RWPE2 (cell line): ENCODE data around the gene MARK4.
"Not testable (repeated sequence)": the region's sequence is repeated elsewhere in the genome, so short reads cannot be mapped to it uniquely, and the experiment has no call there.

ENCODE experiments used
- ATAC-seq: fragments of 200-7000 bp; cut with Tn5 transposase; 3 replicates; pipeline ENCODE4 v1.9.1; 2021; ENCODE audit warnings: low read depth
- DNase-seq: peaks from one replicate; pipeline ENCODE4 v3.0.0-alpha.2; 2020; ENCODE audit warnings: low spot score
- H3K27ac ChIP-seq: fragments of 450-650 bp; 2 replicates; pipeline ENCODE4 v1.5.1; 2017; ENCODE audit warnings: mild to moderate bottlenecking; ENCODE audit not compliant: poor library complexity, severe bottlenecking
- H3K27me3 ChIP-seq: fragments of 250-450 bp; sonication (Bioruptor Pico); 2 replicates; pipeline ENCODE4 v1.5.1; 2021; ENCODE audit warnings: mild to moderate bottlenecking, moderate library complexity; ENCODE audit not compliant: insufficient read depth, poor library complexity, severe bottlenecking
- H3K36me3 ChIP-seq: fragments of 250-450 bp; sonication (Bioruptor Pico); 2 replicates; pipeline ENCODE4 v1.5.1; 2020; ENCODE audit warnings: low read depth, mild to moderate bottlenecking, moderate library complexity
- H3K4me1 ChIP-seq: fragments of 250-450 bp; sonication (Bioruptor Pico); 2 replicates; pipeline ENCODE4 v1.5.1; 2021; ENCODE audit warnings: mild to moderate bottlenecking, moderate library complexity; ENCODE audit not compliant: insufficient read depth, poor library complexity, severe bottlenecking
- H3K4me3 ChIP-seq: fragments of 250-450 bp; sonication (Bioruptor Pico); 2 replicates; pipeline ENCODE4 v1.5.1; 2021; ENCODE audit warnings: mild to moderate bottlenecking, moderate library complexity; ENCODE audit not compliant: severe bottlenecking
- H3K9me3 ChIP-seq: fragments of 250-450 bp; sonication (Bioruptor Pico); 2 replicates; pipeline ENCODE4 v1.5.1; 2021; ENCODE audit warnings: mild to moderate bottlenecking, moderate library complexity; ENCODE audit not compliant: severe bottlenecking
- TF ChIP-seq, protein P1 (sequence below): fragments of 450-650 bp; IDR thresholded peaks from one replicate; pipeline ENCODE4 v1.5.1; 2017; ENCODE audit warnings: mild to moderate bottlenecking, moderate library complexity; ENCODE audit not compliant: poor library complexity, severe bottlenecking

Gene MARK4

DNA sequence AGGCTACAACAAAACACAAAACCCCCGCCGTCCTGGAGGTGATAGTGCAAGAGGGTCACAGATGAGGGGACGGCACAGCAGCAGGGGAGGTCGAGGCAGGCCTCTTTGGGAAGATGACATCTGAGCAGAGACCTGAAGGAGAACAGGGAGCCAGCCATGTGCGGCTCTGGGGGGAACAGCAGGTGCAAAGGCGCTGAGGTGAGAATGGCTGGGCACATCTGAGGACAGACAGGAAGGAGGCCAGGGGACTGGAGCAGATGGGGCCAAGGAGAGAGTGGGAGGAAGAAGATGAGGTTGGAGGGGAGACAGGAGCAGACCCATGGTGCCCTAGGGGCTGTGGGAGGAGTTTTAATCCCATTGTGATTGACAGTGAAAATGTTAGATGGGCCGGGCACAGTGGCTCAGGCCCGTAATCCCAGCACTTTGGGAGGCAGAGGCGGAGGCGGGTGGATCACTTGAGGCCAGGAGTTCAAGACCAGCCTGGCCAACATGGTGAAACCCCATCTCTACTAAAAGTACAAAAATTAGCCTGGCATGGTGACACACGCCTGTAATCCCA is 73.4 kb downstream of the MARK4 start:
- DNase-seq (no peak), ATAC-seq (no peak)
- Histone ChIP-seq H3K36me3 (no peaks in the 10 kb centered on the region), H3K4me1 (no peaks in the 10 kb centered on the region), H3K4me3 (no peak overlapping the region), H3K27me3 (no peaks in the 10 kb centered on the region), H3K9me3 (no peaks in the 10 kb centered on the region), H3K27ac (no peak overlapping the region)
- TF ChIP-seq, protein P1, sequence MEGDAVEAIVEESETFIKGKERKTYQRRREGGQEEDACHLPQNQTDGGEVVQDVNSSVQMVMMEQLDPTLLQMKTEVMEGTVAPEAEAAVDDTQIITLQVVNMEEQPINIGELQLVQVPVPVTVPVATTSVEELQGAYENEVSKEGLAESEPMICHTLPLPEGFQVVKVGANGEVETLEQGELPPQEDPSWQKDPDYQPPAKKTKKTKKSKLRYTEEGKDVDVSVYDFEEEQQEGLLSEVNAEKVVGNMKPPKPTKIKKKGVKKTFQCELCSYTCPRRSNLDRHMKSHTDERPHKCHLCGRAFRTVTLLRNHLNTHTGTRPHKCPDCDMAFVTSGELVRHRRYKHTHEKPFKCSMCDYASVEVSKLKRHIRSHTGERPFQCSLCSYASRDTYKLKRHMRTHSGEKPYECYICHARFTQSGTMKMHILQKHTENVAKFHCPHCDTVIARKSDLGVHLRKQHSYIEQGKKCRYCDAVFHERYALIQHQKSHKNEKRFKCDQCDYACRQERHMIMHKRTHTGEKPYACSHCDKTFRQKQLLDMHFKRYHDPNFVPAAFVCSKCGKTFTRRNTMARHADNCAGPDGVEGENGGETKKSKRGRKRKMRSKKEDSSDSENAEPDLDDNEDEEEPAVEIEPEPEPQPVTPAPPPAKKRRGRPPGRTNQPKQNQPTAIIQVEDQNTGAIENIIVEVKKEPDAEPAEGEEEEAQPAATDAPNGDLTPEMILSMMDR = no peak

DNA sequence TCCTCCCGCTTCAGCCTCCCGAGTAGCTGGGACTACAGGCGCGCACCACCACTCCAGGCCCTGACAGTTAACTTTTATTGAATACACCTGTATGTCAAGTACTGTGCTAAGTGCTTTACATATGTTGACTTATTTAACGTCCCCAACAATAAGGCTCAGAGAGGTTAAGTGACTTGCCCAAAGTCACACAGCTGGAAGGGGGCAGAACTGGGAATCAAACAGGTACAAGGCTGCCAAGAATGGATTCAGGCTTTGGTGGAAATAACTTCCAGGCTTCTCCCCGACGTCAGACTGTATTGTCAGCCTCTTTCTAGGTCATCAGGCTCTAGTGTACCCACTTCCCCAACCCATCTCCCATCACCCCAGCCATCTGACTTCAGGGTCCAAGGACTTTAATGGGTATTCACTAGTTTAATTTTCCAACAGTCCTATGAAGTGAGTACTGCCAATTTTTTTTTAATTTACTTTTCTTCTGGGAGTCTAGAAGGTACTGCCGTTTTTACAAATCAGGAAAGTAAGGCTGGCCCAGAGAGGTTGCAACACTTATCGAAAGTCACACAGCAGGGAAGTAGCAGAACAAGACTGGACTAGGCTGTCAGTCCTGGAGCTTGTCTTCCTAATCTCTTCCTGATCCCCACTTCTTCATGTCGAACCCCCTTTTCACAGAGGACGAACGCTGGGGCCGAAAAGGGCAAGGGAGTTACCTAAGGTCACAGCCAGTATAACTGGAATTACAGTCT is 76.5 kb downstream of the MARK4 start:
- no peak for ATAC-seq
- DNase-seq = no peak
- TF ChIP-seq, protein P1 = no peak
- Histone ChIP-seq H3K36me3 (no peaks in the 10 kb centered on the region), H3K27me3 (no peaks in the 10 kb centered on the region), H3K27ac (no peak overlapping the region), H3K9me3 (no peaks in the 10 kb centered on the region), H3K4me3 (no peak overlapping the region), H3K4me1 (no peaks in the 10 kb centered on the region)

DNA sequence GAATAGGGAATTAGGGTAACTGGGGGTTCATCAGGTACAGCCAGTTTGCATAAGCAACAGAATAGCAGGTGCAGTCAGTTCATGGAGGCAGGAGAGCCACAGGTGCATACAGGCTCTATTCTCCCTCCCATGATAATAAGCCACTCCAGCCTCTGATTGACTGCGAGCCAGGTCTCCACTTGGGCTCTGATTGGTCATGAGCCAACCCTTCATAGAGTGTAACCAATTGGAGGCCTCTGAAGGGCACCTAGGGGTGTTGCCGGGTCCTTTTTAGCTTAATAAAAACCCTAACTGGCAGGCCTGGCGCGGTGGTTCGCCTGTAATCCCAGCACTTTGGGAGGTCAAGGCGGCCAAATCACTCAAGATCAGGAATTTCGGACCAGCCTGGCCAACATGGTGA is 80.3 kb downstream of the MARK4 start:
- H3K4me3 ChIP-seq = no peak overlapping the region
- no peaks in the 10 kb centered on the region for H3K27me3 ChIP-seq
- no peak overlapping the region for H3K27ac ChIP-seq
- TF ChIP-seq, protein P1 = no peak
- no peaks in the 10 kb centered on the region for H3K9me3 ChIP-seq
- ATAC-seq (no peak), DNase-seq (no peak)
- H3K4me1 ChIP-seq = no peaks in the 10 kb centered on the region
- no peaks in the 10 kb centered on the region for H3K36me3 ChIP-seq

DNA sequence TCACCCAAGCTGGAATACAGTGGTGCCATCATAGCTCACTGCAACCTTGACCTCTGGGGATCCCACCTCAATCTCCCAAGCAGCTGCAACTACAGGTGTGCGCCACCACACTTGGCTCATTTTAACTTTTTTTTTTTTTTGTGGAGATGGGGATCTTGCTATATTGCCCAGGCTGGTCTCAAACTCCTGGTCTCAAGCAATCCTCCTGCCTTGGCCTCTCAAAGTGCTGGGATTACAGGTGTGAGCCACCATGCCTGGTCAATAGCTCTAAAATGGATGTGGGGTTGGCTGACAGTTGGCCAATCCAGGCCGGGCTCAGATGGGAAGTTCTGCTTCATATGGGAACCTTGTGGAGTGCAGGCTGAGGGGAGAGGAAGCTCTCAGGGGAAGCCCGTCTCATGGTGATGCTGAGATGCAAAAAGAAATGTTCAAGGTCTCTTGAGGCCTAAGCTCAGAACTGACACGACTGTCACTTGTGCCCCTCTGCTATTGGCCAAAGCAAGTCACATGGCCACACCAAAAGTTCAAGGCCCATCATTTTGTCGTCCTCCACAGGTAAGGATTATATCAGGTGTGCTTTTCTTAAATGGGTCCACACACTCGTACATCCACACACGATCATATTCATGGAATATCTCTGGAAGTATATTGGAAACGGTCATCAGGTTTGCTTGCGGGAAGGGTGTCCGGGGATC is 82.7 kb downstream of the MARK4 start:
- TF ChIP-seq, protein P1 = no peak
- Histone ChIP-seq H3K36me3 (no peaks in the 10 kb centered on the region), H3K4me3 (no peak overlapping the region), H3K4me1 (no peaks in the 10 kb centered on the region), H3K9me3 (no peaks in the 10 kb centered on the region), H3K27me3 (no peaks in the 10 kb centered on the region), H3K27ac (no peak overlapping the region)
- DNase-seq = no peak
- no peak for ATAC-seq

DNA sequence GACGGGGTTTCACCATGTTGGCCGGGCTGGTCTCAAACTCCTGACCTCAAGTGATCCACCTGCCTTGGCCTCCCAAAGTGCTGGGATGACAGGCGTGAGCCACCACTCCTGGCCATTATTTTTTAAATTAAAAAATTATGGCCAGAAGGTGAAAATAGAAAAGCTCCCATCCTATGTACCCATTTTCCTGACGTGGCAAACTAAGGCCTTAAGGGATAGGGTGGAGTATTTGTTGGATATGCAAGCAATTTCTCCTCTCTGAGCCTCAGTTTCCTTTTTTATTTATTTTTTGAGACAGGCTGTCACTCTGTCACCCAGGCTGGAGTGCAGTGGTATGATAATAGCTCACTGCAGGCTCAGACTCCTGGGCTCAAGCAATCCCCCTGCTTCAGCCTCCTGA is 83.8 kb downstream of the MARK4 start:
- DNase-seq, H3K4me3 ChIP-seq, ATAC-seq: not testable (repeated sequence)

More for the DNA sequence above, 83.8 kb downstream of the MARK4 start:
- H3K36me3 ChIP-seq, H3K4me1 ChIP-seq, H3K27ac ChIP-seq, H3K27me3 ChIP-seq, H3K9me3 ChIP-seq: not testable (repeated sequence)
